ENCODE results near the gene DGKI.

DNA sequence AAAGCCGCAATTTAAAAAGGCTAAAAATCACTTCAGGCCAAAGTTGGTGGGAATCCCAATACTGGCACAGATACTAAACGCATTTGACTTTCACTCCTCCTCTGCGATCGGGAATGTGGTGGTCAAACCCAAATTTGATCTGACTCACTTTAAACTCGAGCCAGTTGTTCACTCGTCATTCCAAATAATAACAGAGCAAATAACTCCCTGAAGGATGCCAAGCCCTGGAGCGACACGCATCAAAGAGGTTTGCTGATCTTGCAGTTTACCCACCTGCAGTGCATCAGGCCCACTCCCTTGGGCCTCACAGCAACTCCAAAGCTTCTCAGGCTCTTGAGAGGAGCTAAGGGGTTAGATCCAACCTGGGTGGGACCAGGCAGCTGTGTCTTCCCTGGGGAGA, 515.4 kb downstream of the DGKI start:
- TF ChIP-seq, protein P1, sequence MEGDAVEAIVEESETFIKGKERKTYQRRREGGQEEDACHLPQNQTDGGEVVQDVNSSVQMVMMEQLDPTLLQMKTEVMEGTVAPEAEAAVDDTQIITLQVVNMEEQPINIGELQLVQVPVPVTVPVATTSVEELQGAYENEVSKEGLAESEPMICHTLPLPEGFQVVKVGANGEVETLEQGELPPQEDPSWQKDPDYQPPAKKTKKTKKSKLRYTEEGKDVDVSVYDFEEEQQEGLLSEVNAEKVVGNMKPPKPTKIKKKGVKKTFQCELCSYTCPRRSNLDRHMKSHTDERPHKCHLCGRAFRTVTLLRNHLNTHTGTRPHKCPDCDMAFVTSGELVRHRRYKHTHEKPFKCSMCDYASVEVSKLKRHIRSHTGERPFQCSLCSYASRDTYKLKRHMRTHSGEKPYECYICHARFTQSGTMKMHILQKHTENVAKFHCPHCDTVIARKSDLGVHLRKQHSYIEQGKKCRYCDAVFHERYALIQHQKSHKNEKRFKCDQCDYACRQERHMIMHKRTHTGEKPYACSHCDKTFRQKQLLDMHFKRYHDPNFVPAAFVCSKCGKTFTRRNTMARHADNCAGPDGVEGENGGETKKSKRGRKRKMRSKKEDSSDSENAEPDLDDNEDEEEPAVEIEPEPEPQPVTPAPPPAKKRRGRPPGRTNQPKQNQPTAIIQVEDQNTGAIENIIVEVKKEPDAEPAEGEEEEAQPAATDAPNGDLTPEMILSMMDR (conservative IDR thresholded peaks at IDR 0.05; ENCODE audit: low read length): no peak
- no peak for TF ChIP-seq EZH2phosphoT487 (IDR thresholded peaks at IDR 0.05; ENCODE audit: borderline replicate concordance, low read depth, low read length)
